ENCODE measurements around the gene PAQR7.

DNA sequence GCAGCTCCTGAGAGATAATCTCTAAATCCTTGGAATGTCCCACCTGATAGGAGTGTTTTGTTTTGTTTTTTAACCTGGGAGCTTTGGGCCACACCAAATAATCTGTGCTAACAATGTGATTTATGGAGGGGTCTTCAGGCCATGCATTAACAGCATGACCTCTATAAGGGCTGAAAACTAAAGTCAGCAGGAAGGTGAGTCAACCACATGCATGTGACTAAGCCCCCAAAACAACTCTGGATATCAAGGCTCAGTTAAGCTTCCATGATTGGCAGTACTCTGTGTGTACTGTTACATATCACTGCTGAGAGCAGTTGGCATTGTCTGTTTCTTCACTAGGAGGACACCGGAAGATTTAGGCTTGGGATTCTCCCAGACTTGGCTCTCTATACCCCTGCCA, 27.0 kb downstream of the PAQR7 start:
- TF ChIP-seq, protein P1, sequence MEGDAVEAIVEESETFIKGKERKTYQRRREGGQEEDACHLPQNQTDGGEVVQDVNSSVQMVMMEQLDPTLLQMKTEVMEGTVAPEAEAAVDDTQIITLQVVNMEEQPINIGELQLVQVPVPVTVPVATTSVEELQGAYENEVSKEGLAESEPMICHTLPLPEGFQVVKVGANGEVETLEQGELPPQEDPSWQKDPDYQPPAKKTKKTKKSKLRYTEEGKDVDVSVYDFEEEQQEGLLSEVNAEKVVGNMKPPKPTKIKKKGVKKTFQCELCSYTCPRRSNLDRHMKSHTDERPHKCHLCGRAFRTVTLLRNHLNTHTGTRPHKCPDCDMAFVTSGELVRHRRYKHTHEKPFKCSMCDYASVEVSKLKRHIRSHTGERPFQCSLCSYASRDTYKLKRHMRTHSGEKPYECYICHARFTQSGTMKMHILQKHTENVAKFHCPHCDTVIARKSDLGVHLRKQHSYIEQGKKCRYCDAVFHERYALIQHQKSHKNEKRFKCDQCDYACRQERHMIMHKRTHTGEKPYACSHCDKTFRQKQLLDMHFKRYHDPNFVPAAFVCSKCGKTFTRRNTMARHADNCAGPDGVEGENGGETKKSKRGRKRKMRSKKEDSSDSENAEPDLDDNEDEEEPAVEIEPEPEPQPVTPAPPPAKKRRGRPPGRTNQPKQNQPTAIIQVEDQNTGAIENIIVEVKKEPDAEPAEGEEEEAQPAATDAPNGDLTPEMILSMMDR (IDR thresholded peaks at IDR 0.05; ENCODE audit: poor library complexity, severe bottlenecking) = no peak
- TF ChIP-seq RAD21 (conservative IDR thresholded peaks at IDR 0.05) (no peak), EZH2 (IDR thresholded peaks at IDR 0.05; ENCODE audit: borderline replicate concordance, insufficient read depth, low read length, poor library complexity, severe bottlenecking) (no peak), SMC3 (conservative IDR thresholded peaks at IDR 0.05; ENCODE audit: poor library complexity) (no peak)
